Femur (tissue), 1 donor: ENCODE results near the gene MAP3K13.

Source experiments
- DNase-seq: peaks from one replicate; pipeline ENCODE4 v3.0.0-alpha.2; 2017

The MAP3K13 gene, protein sequence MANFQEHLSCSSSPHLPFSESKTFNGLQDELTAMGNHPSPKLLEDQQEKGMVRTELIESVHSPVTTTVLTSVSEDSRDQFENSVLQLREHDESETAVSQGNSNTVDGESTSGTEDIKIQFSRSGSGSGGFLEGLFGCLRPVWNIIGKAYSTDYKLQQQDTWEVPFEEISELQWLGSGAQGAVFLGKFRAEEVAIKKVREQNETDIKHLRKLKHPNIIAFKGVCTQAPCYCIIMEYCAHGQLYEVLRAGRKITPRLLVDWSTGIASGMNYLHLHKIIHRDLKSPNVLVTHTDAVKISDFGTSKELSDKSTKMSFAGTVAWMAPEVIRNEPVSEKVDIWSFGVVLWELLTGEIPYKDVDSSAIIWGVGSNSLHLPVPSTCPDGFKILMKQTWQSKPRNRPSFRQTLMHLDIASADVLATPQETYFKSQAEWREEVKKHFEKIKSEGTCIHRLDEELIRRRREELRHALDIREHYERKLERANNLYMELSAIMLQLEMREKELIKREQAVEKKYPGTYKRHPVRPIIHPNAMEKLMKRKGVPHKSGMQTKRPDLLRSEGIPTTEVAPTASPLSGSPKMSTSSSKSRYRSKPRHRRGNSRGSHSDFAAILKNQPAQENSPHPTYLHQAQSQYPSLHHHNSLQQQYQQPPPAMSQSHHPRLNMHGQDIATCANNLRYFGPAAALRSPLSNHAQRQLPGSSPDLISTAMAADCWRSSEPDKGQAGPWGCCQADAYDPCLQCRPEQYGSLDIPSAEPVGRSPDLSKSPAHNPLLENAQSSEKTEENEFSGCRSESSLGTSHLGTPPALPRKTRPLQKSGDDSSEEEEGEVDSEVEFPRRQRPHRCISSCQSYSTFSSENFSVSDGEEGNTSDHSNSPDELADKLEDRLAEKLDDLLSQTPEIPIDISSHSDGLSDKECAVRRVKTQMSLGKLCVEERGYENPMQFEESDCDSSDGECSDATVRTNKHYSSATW

DNA sequence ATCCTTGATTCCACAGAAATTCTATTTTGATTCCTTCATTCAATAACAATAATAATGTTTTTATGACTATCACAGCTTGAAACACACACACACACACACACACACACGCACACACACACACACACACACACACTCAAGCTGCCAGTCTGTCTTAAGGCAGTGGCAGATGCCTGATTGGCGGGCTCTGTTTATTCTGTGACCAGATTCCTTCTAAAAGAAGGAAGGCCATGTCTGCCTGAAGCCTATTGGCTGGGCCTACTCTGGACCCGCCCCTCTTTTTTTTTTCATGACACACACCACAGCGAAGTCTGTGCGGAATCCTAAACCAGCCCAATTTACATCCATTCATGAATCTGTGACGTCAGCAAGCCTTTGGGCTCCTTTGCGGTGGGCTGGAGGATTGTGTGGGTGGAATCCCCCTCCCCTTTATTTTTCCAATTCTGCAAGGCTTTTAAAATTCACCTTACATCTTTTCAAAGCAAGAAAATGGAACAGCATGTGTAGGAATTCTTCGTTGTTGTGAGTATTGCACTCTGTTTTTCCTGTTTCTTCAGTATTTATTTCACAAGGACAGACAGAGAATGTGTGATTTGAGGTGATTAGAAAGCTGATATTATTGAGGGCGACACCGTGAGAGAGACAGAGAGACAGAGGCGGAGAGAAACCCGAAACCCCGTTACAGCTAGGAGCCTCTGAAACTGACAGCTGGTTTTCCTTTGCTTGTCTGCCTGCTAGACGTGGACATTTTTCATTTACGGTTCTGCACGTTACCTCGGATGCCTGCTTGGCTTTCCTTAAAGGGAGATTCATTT, at the start of gene MAP3K13:
TSS of gene MAP3K13 (plus strand) at position 287 of the 812 bp plus-strand sequence. CDS start 65,446 bp downstream, outside the sequence.
- peak; percentile 93 for DNase-seq

DNA sequence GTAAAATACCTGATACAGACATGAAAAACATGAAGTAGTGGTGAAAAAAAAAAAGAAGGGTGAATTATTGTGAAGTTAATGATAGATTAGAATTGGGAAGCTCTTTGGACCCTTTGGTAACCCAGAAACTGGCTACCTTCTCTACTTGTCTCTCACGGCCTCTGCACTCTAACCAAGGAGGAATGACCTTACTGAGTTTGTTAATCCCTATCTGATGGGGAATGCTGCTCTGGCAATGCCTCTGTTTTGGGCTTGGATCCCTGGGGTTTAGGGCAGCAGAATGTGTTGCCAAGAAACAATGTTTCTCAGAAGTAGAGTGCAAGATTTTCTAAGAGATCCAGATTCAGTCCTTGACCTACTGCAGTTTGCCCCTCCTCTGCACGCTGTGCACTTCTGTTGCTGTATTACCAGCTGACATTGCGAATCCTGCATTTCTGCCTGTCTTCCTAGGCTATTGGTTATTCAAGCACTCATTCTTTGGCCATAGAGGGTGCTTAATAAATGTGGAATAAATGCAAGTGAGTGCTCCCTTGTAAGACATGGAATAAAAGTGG, 49.2 kb upstream of the MAP3K13 start:
- no peak for DNase-seq

DNA sequence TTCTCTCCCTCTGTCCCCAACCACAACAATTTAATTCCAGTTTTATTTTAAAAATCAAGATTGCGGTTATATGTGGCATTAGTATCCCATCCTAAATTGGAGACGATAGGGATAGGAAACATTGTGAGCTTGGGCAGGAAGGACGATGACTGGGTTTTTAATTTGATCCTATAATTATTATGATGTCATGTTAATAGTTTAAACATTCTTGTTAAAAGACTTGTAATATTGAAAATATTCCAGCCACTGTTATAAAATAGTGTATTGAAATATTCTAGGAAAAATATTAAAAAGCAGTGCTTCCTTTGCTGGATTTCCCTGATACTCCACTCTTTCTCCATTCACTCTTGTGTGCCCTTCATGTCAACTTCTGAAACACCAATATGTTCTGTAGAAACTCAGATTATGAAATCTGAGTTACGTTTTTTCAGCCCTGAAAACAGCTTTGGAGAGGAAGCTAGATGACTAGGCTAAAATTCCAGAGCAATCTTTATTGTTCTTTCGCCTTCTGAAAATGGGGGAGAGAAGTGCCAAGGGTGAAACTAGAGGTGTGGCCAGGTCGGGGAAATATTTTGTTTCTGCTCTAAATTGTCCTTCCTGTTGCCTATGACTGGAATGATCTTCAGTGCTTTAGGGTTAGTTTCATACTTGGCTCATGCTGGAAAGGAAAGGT, 46.1 kb upstream of the MAP3K13 start:
- no peak for DNase-seq

DNA sequence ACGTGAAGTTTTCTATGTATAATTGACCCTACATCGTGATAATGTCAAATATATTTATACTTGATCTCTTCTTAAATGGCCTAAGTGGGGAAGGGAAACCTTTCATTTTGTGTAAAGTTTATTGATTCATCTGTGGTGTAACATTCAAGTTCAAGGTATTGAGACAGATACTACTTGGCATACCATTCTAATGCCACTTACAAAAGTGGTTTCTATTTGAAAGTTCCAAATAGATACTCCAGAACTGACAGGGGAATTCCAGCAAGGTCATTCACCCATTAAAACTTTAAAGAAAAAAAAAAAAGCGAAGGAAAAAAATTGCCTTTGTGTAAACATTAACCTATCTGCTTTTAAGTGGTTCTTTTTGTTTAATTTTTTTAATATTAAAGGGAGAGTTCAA, 45.3 kb upstream of the MAP3K13 start:
- no peak for DNase-seq

DNA sequence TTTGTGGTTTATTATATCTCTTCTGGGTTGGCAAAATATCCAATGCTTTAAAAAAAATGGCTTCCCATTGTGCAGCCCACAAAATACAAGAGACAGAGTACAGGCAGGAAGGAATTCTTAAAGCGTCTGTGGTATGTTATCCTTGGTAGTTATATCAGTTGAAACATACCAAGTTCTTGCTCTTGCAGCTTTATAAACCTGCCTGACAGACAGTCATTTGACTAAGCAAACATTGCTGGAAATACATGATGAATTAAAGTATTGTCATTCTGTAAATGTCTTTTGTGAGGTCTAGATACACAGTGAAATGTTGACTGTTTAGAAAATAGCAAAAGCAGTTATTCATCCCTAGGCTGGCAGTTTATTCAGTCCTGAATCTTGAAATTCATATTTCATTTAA, 44.8 kb upstream of the MAP3K13 start:
- DNase-seq = no peak

DNA sequence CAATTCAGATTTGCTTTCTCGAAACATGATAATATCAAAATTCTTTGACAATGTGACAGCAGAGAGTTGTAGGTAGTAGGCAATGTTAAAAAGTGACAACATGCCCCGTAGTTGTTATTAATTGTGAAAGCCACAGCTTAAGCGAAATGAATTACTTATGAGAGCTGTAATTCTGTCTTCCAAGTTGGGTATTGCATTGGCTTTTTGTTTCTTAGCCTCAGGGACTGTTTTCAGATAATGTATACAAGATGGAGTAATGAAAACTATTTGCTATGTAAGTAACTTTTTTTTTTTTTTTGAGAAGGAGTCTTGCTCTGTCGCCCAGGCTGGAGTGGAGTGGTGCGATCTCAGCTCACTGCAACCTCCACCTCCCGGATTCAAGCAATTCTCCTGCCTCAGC, 43.1 kb upstream of the MAP3K13 start:
- no peak for DNase-seq

DNA sequence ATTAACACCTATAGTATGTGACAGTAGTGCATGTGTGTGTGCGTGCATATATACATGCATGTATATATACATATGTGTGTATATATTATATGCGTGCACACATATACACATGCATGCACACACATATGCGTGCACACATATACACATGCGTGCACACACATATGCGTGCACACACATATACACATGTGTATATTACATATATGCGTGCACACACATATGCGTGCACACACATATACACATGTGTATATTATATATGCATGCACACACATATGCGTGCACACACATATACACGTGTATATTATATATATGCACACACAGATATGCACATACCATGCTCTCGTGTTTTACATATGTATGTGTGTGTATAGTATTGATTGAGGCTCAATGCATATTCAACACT, 42.0 kb upstream of the MAP3K13 start:
- no peak for DNase-seq

DNA sequence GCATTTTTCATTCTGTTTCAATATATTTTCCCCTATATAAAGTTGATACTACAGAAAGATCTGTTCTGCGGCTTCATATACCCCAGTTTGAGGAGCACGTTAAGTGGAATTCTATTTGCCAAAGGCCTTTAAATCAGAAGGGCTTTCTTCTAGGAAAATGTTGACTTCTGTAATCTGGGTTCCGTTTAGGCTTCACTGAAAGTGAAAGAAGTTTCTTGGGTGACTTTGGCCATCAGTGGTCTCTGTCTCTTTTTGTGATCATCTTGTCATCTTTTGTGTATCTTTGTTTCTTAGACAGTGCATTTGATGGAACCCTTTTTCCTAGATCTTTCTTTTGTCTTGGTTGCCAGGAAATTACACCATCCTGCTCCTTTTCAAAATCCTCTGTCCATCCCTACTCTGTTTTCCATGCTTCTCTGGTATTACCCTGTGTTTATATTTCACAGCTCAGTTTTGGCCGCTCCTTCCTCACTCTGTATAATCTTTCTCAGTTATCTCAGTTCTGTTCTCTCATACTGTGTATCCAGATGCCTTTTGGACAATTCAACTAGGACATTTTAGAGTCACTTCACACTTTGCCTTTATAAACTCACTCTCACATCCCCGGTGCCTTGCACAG, 40.7 kb upstream of the MAP3K13 start:
- no peak for DNase-seq

DNA sequence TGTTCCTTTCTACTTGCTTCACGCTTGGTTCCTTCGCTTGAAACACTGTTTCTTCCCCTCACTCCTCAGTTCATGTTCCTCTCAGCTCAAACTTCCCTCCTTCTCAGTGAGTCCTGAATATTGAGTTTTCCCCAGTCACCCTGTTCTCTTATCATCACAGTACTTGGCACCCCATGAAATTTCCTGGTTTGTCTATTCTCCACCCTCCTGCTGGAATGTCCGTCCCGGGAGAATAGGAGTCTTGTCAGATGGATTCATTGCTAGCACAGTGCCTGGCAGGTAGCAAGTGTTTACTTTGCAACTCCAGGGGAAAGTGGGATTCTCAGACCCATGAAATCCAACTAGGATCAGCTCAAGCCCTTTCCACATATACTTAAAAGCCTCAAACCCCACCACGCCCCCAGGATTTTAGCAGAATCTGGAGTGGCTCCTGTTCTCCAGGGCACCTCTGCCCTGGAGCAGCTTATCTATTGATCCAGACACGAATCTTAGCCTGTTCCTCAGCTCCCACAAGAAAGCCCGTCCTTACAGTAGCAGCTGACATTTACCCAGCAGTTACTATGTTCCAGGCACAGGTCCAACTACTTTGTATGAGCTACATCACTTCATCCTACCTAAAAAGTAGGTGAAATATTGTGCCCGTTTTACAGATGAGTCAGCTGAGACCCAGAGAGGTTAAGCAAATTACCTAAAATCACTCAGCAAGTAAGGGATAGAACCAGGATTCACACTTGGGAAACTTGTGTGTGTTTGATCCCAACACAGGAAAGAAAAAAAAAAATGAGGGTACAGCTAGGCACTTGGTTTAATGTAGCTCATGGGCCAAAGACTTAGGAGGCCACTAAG, 36.8 kb upstream of the MAP3K13 start:
- no peak for DNase-seq

DNA sequence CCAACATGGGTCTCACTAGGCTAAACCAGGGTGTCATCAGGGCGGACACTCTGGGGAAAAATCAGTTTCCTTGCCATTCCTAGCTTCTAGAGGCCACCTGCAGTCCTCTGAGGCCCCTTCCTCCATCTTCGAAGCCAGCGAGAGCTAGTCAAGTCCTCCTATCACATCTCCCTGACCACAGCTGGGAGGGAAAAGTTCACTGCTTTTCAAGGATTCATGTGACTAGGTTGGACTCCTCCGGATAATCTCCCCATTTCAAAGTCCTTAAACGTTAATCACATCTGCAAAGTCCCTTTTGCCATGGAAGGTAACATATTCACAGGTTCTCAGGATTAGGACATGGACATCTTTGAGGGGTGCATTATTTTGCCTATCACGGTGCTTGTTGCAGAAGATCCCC, 35.9 kb upstream of the MAP3K13 start:
- no peak for DNase-seq

DNA sequence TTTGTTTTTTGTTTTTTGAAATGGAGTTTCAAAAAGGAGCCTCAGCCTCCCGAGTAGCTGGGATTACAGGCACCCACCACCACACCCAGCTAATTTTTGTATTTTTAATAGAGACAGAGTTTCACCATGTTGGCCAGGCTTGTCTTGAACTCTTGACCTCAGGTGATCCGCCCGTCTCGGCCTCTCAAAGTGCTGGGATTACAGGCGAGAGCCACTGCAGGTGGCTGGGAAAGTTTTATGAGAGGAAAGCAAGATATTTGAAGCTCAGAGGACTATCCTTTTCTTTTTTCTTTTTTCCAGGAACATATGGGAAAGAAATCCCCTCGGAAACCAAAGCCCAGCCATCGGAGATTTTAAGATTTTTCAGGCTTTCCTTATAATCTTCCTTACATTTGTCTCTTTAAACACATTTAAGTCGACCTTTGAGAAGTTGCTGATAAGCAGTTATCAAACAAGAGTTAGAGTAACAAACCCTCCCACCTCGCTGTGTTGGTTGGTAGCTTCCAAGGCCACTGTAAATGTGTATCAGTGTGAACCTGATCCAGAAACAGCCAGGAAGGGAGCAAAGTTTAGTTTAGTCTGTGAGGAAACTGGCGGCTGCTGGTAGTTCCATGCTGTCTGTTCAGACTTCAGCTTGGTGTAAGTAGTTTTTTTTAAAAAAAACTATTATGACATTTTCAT, 34.5 kb upstream of the MAP3K13 start:
- DNase-seq = no peak

DNA sequence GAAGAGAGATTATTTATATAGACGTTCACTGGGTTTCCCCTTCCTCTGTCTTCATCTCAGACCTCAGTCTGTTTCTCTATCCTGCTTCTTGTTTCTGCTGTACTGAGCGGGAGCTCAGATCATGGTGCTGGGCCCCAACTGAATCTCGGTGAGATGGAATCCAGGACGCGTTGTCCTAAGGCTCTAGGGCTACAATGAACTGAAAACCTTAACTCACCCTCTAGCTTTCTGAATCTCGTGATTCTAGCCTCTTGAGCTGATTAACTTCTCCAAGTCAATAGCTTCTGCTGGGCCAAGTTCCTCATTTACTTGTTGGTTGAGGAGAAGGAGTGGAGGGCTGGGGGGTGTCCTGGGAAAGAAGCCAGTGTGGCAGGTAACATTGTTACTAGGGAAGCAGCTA, 32.7 kb upstream of the MAP3K13 start:
- no peak for DNase-seq

DNA sequence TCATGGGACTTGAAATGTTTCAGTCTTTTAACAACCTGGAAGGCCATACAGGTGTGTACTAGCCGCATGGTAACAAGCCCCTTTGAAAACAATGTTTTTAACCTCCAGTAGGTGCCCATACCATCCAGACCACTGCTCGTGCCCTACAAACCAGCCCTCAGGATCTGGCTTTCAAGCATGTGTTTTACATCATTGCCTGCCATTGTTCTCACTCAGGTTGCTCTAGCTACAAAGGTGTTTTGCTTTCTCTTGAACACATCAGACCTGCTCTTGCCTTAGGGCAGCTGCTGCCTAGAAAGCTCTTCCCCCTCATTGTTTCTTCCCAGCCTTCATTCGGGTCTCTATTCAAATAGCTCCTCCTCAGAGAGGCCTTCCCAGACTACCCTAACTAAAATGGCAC, 32.3 kb upstream of the MAP3K13 start:
- DNase-seq = no peak

DNA sequence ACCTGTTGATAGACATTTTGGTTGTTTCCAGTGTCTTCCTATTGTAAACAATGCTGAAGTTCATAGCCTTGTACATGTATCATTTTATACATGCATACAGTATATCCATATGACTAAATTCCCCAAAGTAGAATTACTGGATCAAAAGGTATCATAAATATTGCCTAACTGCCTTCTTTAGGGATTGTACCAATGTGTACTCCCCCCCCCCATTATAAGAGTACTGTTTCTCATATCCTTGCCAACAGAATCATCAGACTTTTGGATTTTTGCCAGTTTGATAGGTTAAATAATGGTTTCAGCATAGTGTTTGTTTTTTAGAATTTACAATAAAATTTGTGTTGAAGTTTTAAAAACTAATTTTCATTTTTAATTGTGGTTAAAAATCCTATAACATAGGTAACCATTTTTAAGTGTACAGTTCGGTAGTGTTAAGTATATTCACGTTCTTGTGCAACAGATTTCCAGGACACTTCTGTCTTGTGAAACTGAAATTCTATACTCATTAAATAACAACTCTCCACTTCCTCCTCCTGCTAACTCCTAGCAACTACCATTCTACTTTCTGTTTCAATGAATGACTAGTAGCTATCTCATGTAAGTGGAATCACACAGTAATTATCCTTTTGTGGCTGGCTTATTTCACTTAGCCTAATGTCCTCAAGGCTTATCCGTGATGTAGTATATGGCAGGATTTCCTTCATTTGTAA, 30.8 kb upstream of the MAP3K13 start:
- DNase-seq = no peak

DNA sequence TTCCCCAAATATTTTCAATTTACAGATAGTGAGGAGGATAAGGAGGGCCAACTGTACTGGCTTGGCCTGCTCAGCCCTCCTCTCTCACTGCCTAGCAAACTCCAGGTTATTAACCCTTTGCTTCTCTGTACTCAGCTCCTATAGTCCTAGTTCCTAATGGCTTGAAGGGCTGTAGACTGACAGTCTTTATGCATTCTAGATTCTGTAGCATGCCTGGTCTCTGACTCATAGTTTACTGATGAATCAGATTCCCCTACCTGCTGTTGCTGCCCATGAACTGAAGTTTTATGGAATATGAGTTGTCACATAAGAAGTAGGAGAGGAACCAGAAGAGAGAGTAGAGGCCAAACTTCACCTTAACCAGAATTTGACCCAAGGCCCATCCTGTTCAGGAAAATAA, 27.1 kb upstream of the MAP3K13 start:
- DNase-seq = no peak

DNA sequence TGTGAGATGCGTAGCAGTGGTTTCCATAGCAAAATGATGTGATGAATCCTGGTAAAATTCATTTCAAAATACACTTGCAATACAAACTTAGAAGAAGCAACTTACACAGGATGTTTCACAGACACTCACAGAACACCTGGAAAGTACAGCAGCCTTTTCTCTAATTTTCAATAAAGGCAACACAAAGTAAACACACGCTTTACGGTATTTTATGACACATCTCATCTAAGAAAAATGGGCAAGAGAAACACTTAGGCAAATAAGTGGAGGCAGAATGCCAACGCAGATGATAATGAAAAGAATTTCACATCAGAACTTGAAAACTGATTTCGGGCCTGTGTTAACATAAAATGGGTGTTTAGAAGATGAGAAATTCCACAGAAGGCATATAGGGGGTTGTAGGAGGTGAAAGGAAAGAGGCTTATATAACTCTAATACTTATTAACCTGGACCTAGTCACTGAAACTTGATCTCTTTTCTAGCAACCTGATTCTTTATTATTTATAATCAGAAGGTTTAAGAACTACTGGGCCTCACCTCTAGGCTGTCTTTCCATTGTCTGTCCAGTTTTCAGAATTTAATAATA, 25.6 kb upstream of the MAP3K13 start:
- no peak for DNase-seq

DNA sequence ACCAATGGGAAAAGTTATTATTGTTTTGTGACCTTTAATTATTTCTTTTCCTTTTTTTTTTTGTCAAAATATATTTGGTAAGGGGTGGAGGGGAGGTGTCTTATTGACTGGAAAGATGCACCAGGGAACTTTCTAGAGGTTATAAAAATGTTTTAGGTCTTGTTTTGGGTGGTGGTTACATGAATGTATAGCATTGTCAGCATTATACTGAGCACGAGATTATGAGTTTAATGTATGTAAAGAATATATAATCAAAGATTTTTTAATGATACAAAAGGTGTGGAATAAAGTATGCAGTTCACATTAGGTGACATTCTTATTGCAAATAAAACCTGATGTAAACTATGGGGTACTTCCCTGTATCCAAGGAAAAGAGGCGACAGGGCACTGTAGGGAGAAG, 23.0 kb upstream of the MAP3K13 start:
- DNase-seq = no peak

DNA sequence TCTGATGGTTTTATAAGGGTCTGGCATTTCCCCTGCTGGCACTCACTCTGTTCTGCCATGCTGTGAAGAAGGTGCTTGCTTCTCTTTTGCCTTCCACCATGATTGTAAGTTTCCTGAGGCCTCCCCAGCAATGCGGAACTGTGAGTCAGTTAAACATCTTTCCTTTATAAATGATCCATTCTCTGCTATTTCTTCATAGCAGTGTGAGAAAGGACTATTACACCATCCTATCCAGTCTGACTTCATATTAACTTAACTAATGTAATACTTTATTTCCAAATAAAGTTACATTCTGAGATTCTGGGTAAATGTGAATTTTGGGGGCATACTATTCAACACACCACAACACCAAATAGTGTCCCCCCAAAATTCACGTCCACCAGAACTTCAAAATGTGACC, 22.2 kb upstream of the MAP3K13 start:
- DNase-seq = no peak
